Measurements from ENCODE around the gene MRFAP1.

GRCh38 chr4:6595897-6596537, 44.5 kb upstream of the MRFAP1 start:
- TF ChIP-seq, protein P1, sequence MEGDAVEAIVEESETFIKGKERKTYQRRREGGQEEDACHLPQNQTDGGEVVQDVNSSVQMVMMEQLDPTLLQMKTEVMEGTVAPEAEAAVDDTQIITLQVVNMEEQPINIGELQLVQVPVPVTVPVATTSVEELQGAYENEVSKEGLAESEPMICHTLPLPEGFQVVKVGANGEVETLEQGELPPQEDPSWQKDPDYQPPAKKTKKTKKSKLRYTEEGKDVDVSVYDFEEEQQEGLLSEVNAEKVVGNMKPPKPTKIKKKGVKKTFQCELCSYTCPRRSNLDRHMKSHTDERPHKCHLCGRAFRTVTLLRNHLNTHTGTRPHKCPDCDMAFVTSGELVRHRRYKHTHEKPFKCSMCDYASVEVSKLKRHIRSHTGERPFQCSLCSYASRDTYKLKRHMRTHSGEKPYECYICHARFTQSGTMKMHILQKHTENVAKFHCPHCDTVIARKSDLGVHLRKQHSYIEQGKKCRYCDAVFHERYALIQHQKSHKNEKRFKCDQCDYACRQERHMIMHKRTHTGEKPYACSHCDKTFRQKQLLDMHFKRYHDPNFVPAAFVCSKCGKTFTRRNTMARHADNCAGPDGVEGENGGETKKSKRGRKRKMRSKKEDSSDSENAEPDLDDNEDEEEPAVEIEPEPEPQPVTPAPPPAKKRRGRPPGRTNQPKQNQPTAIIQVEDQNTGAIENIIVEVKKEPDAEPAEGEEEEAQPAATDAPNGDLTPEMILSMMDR (IDR thresholded peaks at IDR 0.05): no peak
- TF ChIP-seq POLR2A (IDR thresholded peaks at IDR 0.05): no peak
